Measurements from ENCODE around the gene PHF13. TPM values are rescaled to one million over a fixed set of nuclear protein-coding genes. Genes with fewer than 3 reads are reported as not detected.

PHF13 gene
- 1 to 10 TPM; 5.0 to 8.1 TPM for total RNA-seq

DNA sequence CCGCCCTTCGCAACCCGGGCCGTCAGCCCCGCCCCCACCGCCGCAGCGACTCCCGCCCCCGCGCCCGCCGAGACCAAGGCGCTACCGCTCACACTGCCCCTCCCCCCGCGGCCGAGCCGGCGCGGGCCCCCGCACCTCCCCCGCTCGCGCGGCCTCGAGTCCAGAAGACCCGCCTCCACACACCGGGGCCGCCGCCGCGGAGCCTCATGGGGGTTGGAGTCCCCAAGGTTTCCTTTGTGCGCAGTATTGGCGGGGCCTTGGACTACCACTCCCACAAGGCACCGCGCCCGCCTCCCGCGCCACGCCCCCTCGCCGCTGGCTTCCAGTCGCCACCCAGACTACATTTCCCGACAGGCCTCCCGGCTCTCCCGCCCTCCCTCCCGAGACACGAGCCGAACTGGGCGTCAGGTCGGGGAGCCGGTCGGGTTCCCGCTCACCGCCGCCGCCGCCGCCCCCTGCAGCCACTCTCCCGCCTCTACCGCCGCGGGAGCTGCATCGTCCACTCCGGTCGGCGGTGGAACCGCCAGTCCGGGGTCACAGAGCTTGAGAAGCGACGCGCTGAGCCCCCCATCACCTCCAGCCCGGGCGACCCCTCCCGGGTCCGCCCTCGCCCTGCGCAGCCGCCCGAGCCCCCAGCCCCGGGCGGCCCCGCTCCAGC, at the start of gene PHF13:
PHF13 (plus strand) TSS at position 371 of the 658 bp plus-strand sequence. CDS start 336 bp downstream, outside the sequence.
- DNase-seq (ENCODE audit: low spot score) = peak; percentile 100
- Histone ChIP-seq H3K27ac (peak within 1 kb of the TSS; percentile 96 to 97), H3K4me1 (peaks cover 0 to 38% of the 10 kb centered on the region in 2 donors), H3K27me3 (no peaks in the 10 kb centered on the region), H3K36me3 (no peaks in the 10 kb centered on the region), H3K4me3 (peak within 1 kb of the TSS; percentile 97 to 98), H3K9me3 (no peaks in the 10 kb centered on the region)
- TF ChIP-seq CTCF (IDR thresholded peaks at IDR 0.05) = no peak

DNA sequence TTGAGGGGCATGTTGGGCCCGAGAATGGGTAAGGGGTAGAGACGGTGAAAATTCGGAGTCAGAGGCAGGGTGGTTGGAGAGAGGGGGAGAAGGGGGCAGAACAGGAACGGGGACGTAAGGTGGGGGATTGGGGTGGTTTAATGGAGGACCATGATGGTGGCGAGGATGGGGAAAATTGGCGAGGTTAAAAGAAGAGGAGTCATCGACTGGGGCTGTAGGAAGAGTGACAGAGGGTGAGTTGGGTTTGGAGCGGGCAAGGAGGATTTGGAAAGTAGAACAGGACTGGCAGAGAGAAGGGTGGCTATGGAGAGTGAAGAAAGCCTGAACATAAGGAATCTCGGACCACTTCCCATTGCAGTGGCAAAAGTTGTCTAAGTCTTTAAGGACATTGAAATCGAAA, 44.5 kb upstream of the PHF13 start:
- no peaks in the 10 kb centered on the region for H3K27me3 ChIP-seq
- H3K4me3 ChIP-seq = no peak overlapping the region

DNA sequence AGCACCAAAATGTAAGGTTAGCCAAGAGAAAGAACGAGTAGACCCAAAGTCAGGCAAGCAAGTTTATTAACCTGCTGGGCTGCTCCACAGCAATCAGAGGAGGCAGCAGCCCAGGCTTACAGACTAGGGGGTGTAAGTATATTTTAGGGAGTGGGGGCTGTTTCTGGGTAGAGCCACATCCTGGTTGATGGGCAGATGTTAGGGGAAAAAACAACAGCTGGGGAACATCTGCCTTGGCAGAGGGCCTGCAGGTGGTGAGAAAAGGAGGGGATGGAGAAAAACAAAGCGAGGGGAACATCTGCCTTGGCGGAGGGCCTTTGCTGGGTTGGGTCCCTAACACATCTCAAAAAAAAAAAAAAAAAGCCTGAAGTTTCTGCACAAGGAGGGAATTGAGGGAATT, 43.4 kb upstream of the PHF13 start:
- DNase-seq (ENCODE audit: low spot score) = no peak
- no peaks in the 10 kb centered on the region for H3K4me1 ChIP-seq
- H3K9me3 ChIP-seq = no peaks in the 10 kb centered on the region
- no peaks in the 10 kb centered on the region for H3K27me3 ChIP-seq
- H3K27ac ChIP-seq = no peak overlapping the region
- H3K4me3 ChIP-seq = no peak overlapping the region
- H3K36me3 ChIP-seq = no peaks in the 10 kb centered on the region
- TF ChIP-seq CTCF (IDR thresholded peaks at IDR 0.05) = no peak

More for the DNA sequence above, 44.5 kb upstream of the PHF13 start:
- no peaks in the 10 kb centered on the region for H3K36me3 ChIP-seq
- DNase-seq (ENCODE audit: low spot score) = no peak
- no peak for TF ChIP-seq CTCF (IDR thresholded peaks at IDR 0.05)
- no peaks in the 10 kb centered on the region for H3K4me1 ChIP-seq
- no peak overlapping the region for H3K27ac ChIP-seq
- no peaks in the 10 kb centered on the region for H3K9me3 ChIP-seq

- H3K27me3 ChIP-seq = no peaks in the 10 kb centered on the region
- H3K4me3 ChIP-seq = no peak overlapping the region
- no peak for DNase-seq (ENCODE audit: low spot score)
- TF ChIP-seq CTCF (IDR thresholded peaks at IDR 0.05) = no peak
- no peaks in the 10 kb centered on the region for H3K36me3 ChIP-seq
- no peaks in the 10 kb centered on the region for H3K9me3 ChIP-seq
- H3K4me1 ChIP-seq = no peaks in the 10 kb centered on the region
- no peak overlapping the region for H3K27ac ChIP-seq
Observed at GRCh38 chr1:6570987-6571386, 42.5 kb upstream of the PHF13 start.

GRCh38 chr1:6572653-6573383, 40.7 kb upstream of the PHF13 start:
- H3K36me3 ChIP-seq = no peaks in the 10 kb centered on the region
- no peak overlapping the region for H3K4me3 ChIP-seq
- H3K27me3 ChIP-seq = no peaks in the 10 kb centered on the region
- H3K4me1 ChIP-seq = no peaks in the 10 kb centered on the region
- TF ChIP-seq CTCF (IDR thresholded peaks at IDR 0.05) = no peak
- H3K27ac ChIP-seq = no peak overlapping the region
- H3K9me3 ChIP-seq = no peaks in the 10 kb centered on the region
- no peak for DNase-seq (ENCODE audit: low spot score)

Data from right atrium auricular region (tissue), 2 donors.